PC-9 (cell line): Measurements from ENCODE around the gene HEXIM1. TPM values are rescaled to one million over a fixed set of nuclear protein-coding genes. Genes with fewer than 3 reads are reported as not detected.
A peak's percentile ranks its signal among the peaks of the same experiment; 100 is the strongest.

Experiments
- BruUV-seq: library from RNA; stranded (reverse); fragments of 400-500 nt; replicated peaks from 2 replicates; lab custom pipeline; 2021; lab: Mats Ljungman, UMichigan
- CTCF ChIA-PET: fragments of 300-600 bp; sonication (Branson Sonifier 250); formaldehyde crosslinking; loops from one replicate; lab custom pipeline; 2022; ENCODE audit warnings: antibody characterized with exemption; lab: Charles Lee
- POLR2A ChIA-PET: fragments of 300-600 bp; sonication (Branson Sonifier 250); formaldehyde crosslinking; loops from one replicate; lab custom pipeline; 2022; ENCODE audit warnings: antibody characterized with exemption; ENCODE audit not compliant: unreplicated experiment; lab: Charles Lee
- DNase-seq, 2 experiments: peaks; one replicate each; pipeline versions ENCODE4 v3.0.0 to v3.0.0-alpha.2; 2015 to 2022; ENCODE audit warnings: mixed read lengths in 1 of 2
- H2AFZ ChIP-seq: fragments of 200-600 bp; sonication (generic); 2 replicates; pipeline ENCODE4 v1.8.1; 2017; ENCODE audit warnings: antibody characterized with exemption
- H3F3A ChIP-seq: fragments of 200-600 bp; sonication (generic); 2 replicates; pipeline ENCODE4 v1.8.1; 2017; ENCODE audit warnings: antibody characterized with exemption, mild to moderate bottlenecking, low read depth; ENCODE audit not compliant: insufficient read depth
- H3K27ac ChIP-seq: fragments of 200-600 bp; sonication (generic); 2 replicates; pipeline ENCODE4 v1.6.1; 2016; ENCODE audit warnings: mixed run types
- H3K27me3 ChIP-seq: fragments of 200-600 bp; sonication (generic); 2 replicates; pipeline ENCODE4 v1.6.1; 2016; ENCODE audit warnings: low read depth, mixed run types; ENCODE audit not compliant: insufficient read depth
- H3K36me3 ChIP-seq: fragments of 200-600 bp; sonication (generic); 2 replicates; pipeline ENCODE4 v1.6.1; 2016; ENCODE audit warnings: low read depth, mixed run types
- H3K4me1 ChIP-seq: fragments of 200-600 bp; sonication (generic); replicated peaks from 2 replicates; pipeline ENCODE4 v1.6.1; 2016; ENCODE audit warnings: mixed run types; ENCODE audit not compliant: insufficient read depth
- H3K4me2 ChIP-seq: fragments of 200-600 bp; sonication (generic); 2 replicates; pipeline ENCODE4 v1.6.1; 2017; ENCODE audit warnings: mixed run types
- H3K4me3 ChIP-seq: fragments of 200-600 bp; sonication (generic); 2 replicates; pipeline ENCODE4 v1.6.1; 2016; ENCODE audit warnings: mixed run types
- H3K79me2 ChIP-seq: fragments of 200-600 bp; sonication (generic); 2 replicates; pipeline ENCODE4 v1.6.1; 2017; ENCODE audit warnings: low read depth, mixed run types
- H3K9me2 ChIP-seq: fragments of 200-600 bp; sonication (generic); 2 replicates; pipeline ENCODE4 v1.8.1; 2017; ENCODE audit warnings: mild to moderate bottlenecking; ENCODE audit not compliant: insufficient read depth
- H3K9me3 ChIP-seq: fragments of 200-600 bp; sonication (generic); 2 replicates; pipeline ENCODE4 v1.8.1; 2016; ENCODE audit warnings: low read depth; ENCODE audit not compliant: insufficient read depth
- H4K20me1 ChIP-seq: fragments of 200-600 bp; sonication (generic); 2 replicates; pipeline ENCODE4 v1.8.1; 2017; ENCODE audit not compliant: insufficient read depth
- CTCF ChIP-seq: fragments of 200-600 bp; sonication (generic); conservative IDR thresholded peaks from 2 replicates; pipeline ENCODE4 v1.6.1; 2017; ENCODE audit warnings: mixed run types, antibody characterized with exemption, mild to moderate bottlenecking, moderate library complexity
- EZH2 ChIP-seq: fragments of 200-600 bp; sonication (generic); IDR thresholded peaks from 2 replicates; pipeline ENCODE4 v1.8.0; 2017; ENCODE audit warnings: antibody characterized with exemption, low read depth
- intact Hi-C: fragments of 100-400 bp; cut with micrococcal nuclease; formaldehyde crosslinking; loops from one replicate; pipeline ENCODE4 v1.10.0; 2022; ENCODE audit not compliant: unreplicated experiment
- total RNA-seq: library from RNA; stranded (reverse); gene quantifications from 2 replicates; pipeline ENCODE4 v1.2.3, GENCODE V29; 2021

HEXIM1 gene
- total RNA-seq, 1 experiment from 2014 or later: 64.9 TPM

DNA sequence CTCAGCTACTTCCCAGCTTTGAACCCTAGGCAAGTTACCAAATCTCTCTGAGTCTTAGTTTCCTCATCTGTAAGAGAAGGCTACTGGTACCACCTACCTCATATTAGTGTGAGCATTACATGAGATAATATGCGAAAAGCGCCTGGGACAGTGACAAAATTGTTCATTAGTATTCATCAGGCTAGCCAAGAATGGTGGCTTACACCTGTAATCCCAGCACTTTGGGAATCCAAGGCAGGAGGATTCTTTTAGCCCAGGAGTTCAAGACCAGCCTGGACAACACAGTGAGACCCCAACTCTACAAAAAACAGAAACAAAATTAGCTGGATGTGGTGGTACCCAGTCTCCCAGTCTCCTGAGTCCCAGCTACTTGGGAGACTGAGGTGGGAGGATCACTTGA, 19.3 kb upstream of the HEXIM1 start:
- peak overlapping the region; percentile 100 for H3K4me2 ChIP-seq
- H3F3A ChIP-seq: peaks cover 57% of the 10 kb centered on the region
- DNase-seq: no peak
- TF ChIP-seq EZH2 (no peak), CTCF (no peak)
- POLR2A ChIA-PET: interaction anchor here (0.6 to 0.7 kb wide), 3 partner anchors 69 to 296 kb away, joined by 3 to 8 read pairs (median 3); no protein-coding TSS in a partner anchor
- H3K9me2 ChIP-seq: no peaks in the 10 kb centered on the region
- H3K79me2 ChIP-seq: peaks cover 34% of the 10 kb centered on the region; the same call in 1 of the 2 replicates
- no peak overlapping the region for H3K4me3 ChIP-seq
- peak overlapping the region; percentile 61 for H3K27ac ChIP-seq
- BruUV-seq: TSS peak; percentile 10
- peaks cover 66% of the 10 kb centered on the region for H3K4me1 ChIP-seq
- no peaks in the 10 kb centered on the region for H3K27me3 ChIP-seq
- CTCF ChIA-PET: interaction anchor here (1.5 kb wide), 1 partner anchor 30 kb away, joined by 4 read pairs; no protein-coding TSS in a partner anchor
- H3K36me3 ChIP-seq: no peaks in the 10 kb centered on the region
- no peak overlapping the region for H2AFZ ChIP-seq
- intact Hi-C loops: no loop called here
- H4K20me1 ChIP-seq: no peaks in the 10 kb centered on the region
- H3K9me3 ChIP-seq: no peaks in the 10 kb centered on the region

- intact Hi-C loops: no loop called here
- BruUV-seq: no TSS peak
- peak overlapping the region; percentile 61 for H3K27ac ChIP-seq
- DNase-seq: peak in 1 of 2 experiments; percentile 60
- H3K9me3 ChIP-seq: no peaks in the 10 kb centered on the region
- H3K4me2 ChIP-seq: peak overlapping the region; percentile 100
- no peak for TF ChIP-seq EZH2
- TF ChIP-seq CTCF: no peak
- H3K9me2 ChIP-seq: no peaks in the 10 kb centered on the region
- H4K20me1 ChIP-seq: no peaks in the 10 kb centered on the region
- peaks cover 34% of the 10 kb centered on the region; the same call in 1 of the 2 replicates for H3K79me2 ChIP-seq
- peaks cover 56% of the 10 kb centered on the region for H3F3A ChIP-seq
- no peak overlapping the region for H3K4me3 ChIP-seq
- no peak overlapping the region for H2AFZ ChIP-seq
- H3K27me3 ChIP-seq: no peaks in the 10 kb centered on the region
- CTCF ChIA-PET: interaction anchor here (1.5 kb wide), 1 partner anchor 30 kb away, joined by 4 read pairs; no protein-coding TSS in a partner anchor
- POLR2A ChIA-PET: interaction anchor here (0.6 to 0.9 kb wide), 4 partner anchors 69 to 296 kb away, joined by 3 to 8 read pairs (median 3); partner anchors contain the start of gene MAP3K14
- H3K4me1 ChIP-seq: peaks cover 61% of the 10 kb centered on the region
- no peaks in the 10 kb centered on the region for H3K36me3 ChIP-seq
These were observed 18.8 kb upstream of the HEXIM1 start for GRCh38 chr17:45129426-45129939.

DNA sequence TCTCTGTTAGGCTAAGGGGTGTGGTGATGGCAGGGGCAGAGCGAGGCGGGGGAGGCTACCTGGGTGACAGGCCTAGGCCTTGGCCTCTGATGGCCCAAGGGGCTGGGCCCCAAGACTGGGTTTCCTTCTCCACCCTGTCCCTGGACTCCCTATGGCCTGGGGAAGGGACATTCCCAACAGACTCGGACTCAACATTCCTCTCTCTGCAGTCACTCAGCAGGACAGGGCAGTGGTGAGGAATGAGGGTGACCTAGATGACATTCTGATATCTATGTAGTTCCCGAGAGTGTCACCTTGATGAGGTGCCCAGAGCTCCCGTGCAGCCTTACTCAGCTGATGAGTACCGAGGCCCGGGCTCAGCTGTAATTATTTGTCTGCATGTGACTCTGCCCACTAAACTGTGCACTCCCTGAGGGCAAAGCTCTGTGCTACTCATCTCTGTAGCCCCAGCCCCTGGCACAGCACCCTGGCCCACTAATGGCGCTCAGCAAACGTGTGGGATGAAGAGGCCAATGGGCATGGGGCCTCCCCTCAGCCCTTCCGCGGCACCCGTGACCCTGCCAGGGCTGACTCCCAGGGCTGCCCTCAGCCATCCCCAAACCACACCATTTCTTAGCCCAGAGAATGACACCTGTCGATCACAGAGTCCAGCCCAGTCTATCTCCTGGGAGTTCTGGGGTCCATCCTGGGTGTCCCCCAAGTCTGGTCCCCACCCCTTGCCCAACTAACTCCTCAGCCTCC, 18.2 kb upstream of the HEXIM1 start:
- Histone ChIP-seq H2AFZ (no peak overlapping the region), H3K36me3 (no peaks in the 10 kb centered on the region), H3K4me3 (no peak overlapping the region), H3K27ac (peak overlapping the region; percentile 61), H3K4me2 (peak overlapping the region; percentile 100), H3K27me3 (no peaks in the 10 kb centered on the region), H3K9me3 (no peaks in the 10 kb centered on the region), H4K20me1 (no peaks in the 10 kb centered on the region), H3K9me2 (no peaks in the 10 kb centered on the region), H3K4me1 (peaks cover 55% of the 10 kb centered on the region), H3F3A (peaks cover 53% of the 10 kb centered on the region), H3K79me2 (peaks cover 34% of the 10 kb centered on the region; the same call in 1 of the 2 replicates)
- DNase-seq: peak; percentile 92 to 95
- intact Hi-C loops: loop anchor here (5.0 to 10.0 kb wide), 4 partner anchors 83 to 233 kb away; partner anchors contain the start of genes EFTUD2 and MAP3K14
- TF ChIP-seq EZH2: no peak
- no TSS peak for BruUV-seq
- POLR2A ChIA-PET: interaction anchor here (0.7 to 0.9 kb wide), 2 partner anchors 187 to 228 kb away, joined by 3 read pairs; partner anchors contain the start of gene MAP3K14
- CTCF ChIA-PET: interaction anchor here (0.5 to 1.5 kb wide), 2 partner anchors 31 to 262 kb away, joined by 4 to 7 read pairs; no protein-coding TSS in a partner anchor
